HG03159 (cell line): ENCODE measurements around the gene GGNBP2.
"Not testable (repeated sequence)": the region's sequence is repeated elsewhere in the genome, so short reads cannot be mapped to it uniquely, and the experiment has no call there.

Experiments used
- ATAC-seq: cut with Tn5 transposase; IDR thresholded peaks from one replicate; pipeline ENCODE4 v1.9.1; 2021; ENCODE audit warnings: mild to moderate bottlenecking, moderate library complexity; ENCODE audit not compliant: unreplicated experiment

Gene GGNBP2, protein sequence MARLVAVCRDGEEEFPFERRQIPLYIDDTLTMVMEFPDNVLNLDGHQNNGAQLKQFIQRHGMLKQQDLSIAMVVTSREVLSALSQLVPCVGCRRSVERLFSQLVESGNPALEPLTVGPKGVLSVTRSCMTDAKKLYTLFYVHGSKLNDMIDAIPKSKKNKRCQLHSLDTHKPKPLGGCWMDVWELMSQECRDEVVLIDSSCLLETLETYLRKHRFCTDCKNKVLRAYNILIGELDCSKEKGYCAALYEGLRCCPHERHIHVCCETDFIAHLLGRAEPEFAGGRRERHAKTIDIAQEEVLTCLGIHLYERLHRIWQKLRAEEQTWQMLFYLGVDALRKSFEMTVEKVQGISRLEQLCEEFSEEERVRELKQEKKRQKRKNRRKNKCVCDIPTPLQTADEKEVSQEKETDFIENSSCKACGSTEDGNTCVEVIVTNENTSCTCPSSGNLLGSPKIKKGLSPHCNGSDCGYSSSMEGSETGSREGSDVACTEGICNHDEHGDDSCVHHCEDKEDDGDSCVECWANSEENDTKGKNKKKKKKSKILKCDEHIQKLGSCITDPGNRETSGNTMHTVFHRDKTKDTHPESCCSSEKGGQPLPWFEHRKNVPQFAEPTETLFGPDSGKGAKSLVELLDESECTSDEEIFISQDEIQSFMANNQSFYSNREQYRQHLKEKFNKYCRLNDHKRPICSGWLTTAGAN

DNA sequence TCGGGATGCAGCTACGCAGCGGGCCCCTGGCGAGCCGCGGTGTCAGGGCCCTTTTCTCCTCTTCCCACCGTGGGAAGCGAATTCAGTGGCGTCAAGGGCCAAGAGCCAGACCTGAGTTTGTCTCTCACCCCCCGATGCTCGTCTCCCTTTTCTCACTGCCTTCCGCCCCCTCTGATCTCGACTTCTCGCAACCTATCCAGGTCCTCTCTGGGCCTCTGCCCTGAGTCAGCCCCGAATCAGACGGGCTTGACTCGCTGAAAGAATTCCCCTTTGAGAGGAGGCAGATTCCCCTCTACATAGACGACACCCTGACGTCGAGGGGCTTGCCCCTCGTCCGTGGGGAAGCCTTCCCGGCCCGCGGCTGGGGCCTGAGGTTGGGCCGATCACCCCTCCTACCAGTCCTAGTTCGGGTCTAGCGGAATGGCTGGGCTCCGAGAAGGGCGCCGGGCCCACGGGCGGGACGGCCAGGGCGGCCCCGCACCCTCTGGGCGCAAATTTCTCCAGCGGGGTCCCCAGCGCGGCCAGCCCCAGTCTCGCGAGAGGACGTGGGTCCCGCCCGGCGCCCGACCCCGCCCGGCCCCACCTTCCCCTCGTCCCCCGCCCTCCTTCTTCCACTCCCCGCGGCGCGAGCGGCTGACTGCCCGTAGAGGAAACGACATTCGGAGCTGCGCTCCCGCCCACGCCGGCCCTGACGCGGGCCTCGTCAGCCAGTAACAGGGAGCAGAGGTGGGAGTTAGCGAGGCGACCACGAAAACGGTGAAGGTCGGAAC is at the start of gene GGNBP2:
TSS of gene GGNBP2 (plus strand) at position 613 of the 770 bp plus-strand sequence. CDS start 806 bp downstream, outside the sequence.
- peak; percentile 46 for ATAC-seq

DNA sequence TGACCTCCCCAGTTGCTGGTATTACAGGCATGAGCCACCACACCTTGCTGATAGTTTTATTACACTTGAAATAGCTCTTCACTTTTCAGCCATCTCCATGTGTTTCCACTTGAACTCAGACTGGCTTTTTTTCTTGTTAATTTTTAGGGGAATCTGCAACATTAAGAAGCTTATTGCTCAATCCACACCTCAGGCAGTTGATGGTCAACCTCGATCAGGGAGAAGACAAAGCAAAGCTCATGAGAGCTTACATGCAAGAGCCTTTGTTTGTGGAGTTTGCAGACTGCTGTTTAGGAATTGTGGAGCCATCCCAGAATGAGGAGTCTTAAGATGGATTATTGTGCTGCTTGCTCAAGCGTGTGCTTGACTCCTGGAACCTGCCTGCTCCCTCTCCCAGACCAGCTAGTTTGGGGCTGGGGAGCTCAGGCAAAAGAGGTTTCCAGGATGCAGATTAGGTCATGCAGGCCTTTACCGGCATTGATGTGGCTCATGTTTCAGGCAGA is 49.6 kb upstream of the GGNBP2 start:
- ATAC-seq: no peak

DNA sequence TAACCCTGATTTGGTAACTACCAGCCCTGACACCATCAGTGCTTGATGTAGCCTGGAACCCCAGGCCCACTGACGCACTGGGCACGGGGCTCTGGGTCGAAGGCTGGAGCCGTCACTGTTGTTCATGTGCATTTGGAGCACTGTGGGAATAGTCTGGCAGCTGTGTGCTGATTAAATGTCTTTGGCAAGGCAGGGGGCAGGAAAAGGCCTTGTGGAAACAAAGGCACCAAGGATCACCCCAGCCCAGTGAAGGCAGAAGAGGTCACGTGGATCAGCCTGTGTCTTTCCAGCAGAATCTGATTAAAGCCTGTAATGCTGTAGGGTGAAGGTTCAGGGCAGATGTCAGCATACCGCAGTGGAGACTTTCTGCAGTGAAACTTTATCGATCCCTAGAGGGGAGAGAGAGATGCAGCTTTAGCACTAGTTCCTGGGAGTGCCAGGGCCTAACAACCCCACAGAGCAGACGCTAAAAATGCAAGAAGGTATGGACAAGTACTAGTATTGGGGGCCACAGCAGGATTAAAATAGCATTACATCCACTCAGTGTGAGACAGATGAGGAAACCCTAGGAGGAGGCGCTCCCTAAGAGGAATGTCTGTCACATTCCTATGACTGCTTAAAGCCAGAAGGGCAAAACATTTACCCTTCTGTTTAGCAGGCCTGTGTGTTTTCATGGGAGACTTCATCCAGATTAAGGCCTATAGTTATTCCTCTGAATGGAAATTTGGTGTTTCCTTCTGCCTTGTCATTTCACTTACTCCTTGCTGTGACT is 48.5 kb upstream of the GGNBP2 start:
- ATAC-seq: no peak

DNA sequence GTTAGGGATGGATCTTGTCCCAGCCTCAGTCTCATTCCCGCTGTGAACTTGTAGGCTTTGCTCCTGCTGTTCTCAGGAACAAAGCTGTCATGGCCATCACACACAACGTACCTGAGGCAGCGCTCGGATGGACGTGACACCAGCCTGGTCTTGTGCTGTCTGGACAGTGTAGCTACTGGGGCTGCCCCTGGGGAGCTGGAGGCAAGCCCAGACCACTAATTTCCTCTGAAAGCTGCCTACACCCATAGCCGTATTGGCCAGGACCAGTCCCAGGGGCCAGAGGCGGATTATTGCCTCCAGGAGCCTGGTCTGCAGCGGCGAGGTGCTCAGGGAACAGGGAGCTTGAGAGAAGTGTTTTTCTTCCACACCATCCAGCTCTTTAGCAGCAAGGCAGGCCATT is 46.6 kb upstream of the GGNBP2 start:
- ATAC-seq: no peak

DNA sequence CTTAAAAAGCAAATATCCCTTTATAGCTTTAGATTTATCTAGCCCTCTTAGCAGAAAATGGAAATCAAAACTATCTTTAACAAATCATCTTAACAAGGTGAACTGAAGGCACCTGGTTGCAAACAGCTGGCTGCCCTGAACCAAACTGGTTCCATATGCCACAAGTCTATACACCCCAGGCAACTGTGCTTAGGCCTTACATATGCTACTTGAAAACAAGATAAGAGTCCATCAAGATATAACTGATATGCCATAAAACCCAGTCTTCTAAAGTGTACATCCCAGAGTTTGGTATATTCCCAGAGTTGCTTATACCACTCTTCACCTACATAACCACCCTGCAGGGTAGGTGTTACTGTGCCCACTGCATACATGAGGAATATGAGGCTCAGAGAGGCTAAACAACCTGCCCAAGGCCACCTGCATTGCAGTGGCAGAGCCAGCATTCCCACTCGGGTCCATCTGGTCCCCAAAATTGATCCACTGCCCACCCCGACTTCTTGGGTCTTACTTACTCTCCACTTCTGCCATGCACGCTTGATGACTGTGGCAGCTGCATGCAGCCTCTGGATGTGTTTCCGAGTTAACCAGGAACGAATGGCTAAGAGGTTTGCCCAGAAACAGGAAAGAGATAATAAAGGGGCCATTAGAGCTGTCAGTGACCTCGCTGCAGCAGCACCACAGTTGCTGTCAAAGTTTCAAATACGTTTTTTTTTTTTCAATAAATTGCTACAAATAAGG is 46.0 kb upstream of the GGNBP2 start:
- no peak for ATAC-seq

DNA sequence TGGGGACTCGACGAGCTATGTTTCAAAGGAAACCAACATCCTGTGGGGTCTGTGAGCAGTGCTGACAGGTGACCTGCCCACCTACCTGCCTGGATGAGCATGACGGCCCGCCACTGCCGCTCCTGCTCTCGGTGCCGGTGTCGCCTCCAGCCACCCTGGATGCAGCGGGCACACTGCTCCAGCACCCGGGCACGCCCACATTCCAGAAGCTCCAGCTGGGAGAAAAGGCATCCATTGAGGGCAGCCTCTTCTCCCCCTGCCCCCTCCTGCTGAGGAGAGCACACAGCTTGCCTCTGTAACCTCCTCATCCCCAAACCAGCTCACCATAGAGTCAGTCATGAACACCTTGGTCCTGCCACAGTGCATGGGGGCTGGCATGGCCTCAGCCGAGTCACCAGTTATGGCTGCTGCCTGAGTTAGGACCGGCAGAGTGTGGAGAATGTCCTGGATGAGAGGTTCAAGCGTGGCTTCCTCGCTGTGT is 43.9 kb upstream of the GGNBP2 start:
- no peak for ATAC-seq

DNA sequence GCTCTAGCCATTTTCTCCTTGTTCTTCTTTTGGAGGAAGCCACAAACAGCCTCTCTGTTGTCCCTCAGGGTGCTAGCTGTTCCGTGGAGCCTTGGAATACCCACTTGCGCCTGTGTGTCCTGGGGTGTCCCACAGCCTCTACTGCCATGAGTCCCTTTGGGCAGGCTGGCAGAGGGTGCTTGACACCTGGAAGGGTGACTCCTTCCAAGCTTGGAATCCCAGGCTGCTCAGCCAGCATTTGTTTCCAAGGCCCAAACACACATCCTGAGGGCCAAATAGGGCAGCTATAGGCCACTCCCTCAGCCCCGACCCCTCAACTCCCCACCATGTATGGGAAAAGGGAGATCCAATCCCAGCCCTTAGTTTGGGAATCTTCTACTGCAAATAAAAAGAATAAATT is 43.4 kb upstream of the GGNBP2 start:
- no peak for ATAC-seq

DNA sequence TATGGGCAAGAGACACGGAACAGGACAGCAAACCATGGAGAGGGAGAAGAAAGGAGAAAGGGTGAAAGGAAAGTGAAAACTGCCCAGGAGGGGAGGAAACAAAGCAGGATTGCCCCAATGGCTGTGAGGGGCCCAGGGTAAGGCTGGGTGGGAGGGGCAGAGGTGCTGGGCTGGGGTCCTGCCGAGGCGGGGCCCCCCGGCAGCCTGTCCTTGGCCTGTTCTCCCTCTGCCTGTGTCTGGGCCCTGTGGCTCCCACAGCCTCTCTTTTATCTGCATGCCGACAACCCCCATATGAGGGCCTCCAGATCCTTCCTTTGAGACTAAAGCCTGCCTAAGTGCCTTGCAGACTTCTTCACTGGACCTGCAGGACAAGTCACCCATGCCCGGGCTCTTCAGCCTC is 42.8 kb upstream of the GGNBP2 start:
- no peak for ATAC-seq

DNA sequence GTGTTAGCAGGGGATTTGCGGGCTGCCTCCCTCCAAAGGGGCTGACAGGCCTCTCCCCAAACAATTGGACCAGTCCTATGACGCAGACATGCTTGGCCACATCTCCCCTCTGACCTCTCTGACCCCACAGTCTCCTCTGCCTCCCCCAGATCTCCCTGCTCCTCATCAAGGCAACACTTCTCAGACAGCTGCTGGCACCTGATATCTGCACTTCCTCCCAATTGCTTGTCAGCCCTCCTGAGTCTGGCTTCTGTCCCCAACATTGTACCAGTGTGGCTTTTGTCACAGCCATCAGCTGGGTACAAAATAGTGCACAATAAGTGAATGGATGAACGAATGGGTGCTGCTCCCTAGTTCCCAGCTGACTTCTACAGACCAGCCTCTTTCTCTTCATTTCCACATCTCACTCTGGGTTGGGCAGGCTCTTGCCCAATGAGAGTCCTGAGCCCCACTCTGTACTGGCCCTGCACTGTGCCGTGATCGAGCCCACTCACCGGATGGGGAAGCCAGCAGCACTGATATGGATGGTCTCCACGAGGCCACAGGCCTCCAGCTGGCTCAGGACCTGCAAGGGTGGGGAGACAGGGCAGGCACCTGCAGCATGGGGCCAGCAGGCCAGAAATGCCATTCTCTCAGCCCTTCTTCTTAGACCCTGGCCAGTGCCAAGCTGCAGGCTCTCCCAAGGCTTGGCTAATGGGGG is 41.1 kb upstream of the GGNBP2 start:
- ATAC-seq: no peak

DNA sequence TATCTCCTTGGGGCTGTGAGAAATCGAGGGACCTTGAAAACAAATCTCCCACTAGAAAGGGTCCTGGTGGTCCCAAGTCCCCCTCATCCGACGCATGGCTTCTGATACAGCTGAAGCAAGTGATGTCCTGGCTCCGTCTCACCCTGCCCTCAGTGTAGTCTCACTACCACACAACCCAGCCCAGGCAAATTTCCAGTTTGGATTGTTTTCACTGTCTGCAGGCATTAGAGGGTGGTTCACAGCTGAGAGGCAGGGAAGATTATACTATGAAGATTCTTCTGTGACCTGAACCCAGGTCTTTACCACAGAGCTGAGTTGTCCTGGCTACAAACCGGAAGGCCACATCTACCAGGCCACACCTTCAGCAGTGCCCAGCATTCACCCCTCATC is 40.6 kb upstream of the GGNBP2 start:
- ATAC-seq: no peak

DNA sequence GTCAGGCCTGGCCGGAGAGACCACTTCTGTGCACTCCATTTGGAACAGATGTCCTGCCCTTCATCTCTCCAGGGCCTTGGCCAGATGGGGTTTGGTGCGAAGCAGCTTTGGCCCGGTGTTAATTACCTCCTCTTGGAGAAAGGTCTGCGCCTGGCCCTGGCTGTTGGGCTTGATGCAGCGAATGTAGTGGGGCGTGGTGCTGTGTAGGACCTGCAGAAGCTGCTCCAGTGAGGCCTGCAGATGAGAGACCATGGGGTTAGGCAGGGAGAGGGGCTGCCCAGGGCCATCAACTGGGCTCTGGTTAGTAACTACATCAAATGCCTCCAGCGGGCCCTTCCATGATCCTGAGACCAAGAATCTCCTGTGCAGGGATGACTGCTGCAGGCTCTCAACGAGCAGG is 39.5 kb upstream of the GGNBP2 start:
- ATAC-seq: no peak

DNA sequence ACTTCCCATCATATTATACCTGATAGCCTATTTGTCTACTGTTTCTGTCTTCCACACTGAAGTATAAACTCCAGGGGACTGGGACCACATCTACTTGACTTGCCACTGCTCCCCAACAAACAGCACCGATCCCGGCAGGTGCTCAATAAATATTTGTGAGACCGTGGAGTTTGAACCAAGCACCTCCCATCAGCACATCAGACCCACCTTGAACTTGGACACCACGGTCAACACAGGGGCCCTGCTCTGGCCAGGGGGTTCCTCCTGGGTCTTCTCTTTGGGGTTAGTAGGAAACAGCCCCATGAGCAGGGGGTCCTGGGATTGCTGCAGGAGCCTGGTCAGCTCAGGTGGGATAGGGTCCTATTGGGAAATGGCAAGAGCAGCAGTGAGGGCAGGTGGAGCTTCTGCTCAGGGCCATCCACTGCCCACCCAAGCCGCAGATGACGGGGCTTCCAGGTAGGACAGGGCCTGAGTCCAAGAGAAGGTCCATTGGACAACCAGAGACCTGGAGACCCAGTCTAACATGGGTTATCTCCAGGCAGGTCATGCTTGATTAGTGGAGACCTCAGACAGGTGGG is 38.4 kb upstream of the GGNBP2 start:
- no peak for ATAC-seq

DNA sequence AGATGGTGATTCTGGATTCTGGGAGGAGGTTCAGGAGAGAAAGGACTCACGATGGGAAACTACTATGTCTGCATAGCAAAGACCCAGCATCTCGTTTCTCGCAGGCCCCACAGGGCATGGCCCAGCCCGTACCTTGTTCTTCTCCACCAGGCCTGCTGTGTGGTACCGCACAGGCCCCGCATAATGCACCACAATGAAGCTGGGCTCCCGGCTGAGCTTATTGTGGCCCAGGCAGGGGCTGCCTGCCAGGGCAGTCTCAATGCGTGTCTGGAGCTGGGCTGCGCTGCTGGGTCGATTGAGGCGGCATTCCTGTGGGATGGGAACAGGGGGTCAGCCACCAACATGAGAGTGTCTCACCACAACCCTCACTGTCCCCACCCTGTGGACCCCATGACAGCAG is 37.9 kb upstream of the GGNBP2 start:
- ATAC-seq: no peak

DNA sequence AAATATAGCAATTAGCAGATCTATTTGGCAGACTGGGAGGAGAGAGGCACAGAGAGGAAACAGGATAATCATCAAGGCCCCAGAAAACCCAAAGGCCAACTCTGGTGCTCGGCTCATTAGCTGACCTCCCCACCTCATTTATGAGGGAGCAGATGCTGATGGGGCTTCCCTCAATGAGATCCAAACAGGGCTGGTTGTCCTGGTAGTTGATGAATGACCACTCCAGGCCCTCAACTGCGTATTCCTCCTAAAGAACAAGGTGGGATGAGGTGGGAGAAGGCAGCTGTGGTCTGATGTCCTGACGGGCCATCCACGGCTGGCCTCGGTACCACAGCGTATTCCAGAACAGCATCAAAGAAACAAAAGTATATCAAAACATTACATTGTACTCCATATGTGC is 37.5 kb upstream of the GGNBP2 start:
- no peak for ATAC-seq

DNA sequence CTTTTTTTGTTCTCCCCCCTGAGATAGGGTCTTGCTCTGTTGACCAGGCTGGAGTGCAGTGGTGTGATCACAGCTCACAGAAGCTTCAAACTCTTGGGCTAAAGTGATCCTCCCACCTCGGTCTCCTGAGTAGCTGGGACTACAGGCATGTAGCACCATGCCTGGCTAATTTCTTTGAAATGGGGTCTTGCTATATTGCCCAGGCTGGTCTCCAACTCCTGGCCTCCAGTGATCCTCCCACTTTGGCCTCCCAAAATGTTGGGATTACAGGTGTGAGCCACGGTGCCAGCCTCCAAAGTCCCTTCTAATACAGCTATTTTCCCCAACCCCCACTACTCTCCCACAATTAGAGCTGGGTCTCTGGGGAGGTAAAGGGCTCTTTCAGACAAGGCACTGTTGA is 36.3 kb upstream of the GGNBP2 start:
- ATAC-seq: not testable (repeated sequence)

DNA sequence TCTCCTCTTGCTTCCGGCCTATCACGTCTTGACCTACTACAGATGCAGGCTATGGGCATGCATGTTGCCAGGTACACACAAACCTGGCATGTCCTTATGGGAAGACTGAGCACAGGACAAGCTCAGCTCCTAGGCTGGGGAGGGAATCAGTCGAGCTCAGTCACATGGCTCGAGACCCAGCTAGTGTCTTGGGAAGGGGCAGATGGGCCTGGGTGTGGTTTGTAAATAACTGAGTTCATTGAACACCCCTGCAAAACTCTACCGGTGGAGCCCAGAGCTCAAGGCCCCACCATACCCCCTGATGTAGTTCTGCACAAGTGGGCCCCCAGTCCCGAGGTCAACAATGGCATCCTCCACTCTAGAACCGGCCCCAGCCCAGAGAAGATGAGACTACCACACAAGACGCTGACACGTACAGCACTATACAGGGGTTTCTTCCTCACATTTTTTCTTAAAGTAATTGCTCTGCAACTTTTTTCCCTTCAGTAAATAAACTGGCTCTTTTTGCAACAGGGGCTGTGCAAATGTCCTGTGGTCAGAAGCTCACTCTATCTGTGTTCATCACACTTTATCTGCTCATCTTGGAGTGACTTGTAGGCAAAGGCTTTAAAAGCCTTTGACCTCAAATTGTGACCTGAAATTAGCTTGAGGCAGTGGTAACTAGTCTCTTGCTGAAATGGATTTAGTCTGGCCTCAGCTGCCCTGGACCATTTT is 35.3 kb upstream of the GGNBP2 start:
- ATAC-seq: no peak

DNA sequence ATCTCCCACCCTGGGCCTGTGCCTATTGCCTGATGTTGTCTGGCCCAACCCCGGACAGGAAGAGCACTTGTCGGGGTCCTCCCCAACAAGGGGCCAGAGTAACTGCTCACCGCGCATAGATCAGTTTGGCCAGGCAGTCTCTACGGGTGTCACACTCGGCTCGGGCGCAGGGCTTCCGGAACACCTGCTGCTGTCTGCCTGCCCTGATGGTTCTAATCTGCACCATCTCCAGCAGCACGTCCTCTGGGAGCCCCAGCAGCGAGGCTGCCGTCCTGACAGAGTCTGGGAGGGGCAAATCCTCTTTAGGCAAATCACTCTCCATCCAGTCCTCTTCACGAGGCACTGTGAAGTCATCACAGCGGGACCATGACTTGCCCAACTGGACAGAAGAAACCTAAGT is 34.1 kb upstream of the GGNBP2 start:
- no peak for ATAC-seq

DNA sequence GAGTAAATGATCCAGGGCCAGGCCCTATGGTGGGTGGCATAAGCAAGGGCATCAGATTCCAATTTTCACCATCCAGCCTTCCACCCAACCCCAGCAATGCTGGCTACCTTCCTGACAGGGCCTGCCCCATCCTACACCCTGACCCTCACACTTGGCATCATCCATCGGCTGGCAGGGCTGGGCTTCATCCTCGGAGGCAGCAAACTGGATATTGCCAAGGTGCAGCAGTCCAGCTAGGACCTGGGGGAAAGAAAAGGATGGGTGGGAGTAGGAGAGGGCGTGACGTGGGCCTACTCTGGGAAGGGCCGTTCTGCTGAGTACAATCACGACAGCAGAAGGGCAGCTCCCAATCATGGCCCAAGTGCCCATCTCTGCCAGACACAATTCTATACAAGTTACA is 33.5 kb upstream of the GGNBP2 start:
- ATAC-seq: no peak
